H1 (cell line): ENCODE results near the gene C12orf56. TPM values are rescaled to one million over a fixed set of nuclear protein-coding genes. Genes with fewer than 3 reads are reported as not detected.

Source experiments
- CTCF ChIA-PET: fragments of 300-600 bp; sonication (Branson Sonifier 250); formaldehyde crosslinking; loops from one replicate; lab custom pipeline; 2021; ENCODE audit not compliant: partially characterized antibody; lab: Charles Lee
- POLR2A ChIA-PET: fragments of 300-600 bp; sonication (Branson Sonifier 250); formaldehyde crosslinking; loops from one replicate; lab custom pipeline; 2021; ENCODE audit warnings: inconsistent platforms; ENCODE audit not compliant: partially characterized antibody; lab: Charles Lee
- DNase-seq, 2 experiments: peaks; one replicate each; pipeline versions ENCODE4 v3.0.0 to v3.0.0-alpha.2; 2010 to 2022; ENCODE audit warnings: low spot score in 2 of 2, low read depth in 1 of 2, mixed read lengths in 1 of 2
- FAIRE-seq: peaks from 2 replicates; lab custom pipeline; 2011; peaks lifted over from hg19 to GRCh38; lab: Jason Lieb, UNC
- H2AFZ ChIP-seq: 2 replicates; pipeline ENCODE4 v1.8.1; 2012; ENCODE audit warnings: low read length, inconsistent platforms
- H2AK5ac ChIP-seq: 2 replicates; pipeline ENCODE4 v1.6.1; 2013; ENCODE audit warnings: low read depth, low read length
- H2BK120ac ChIP-seq: replicated peaks from 2 replicates; pipeline ENCODE3; 2013; ENCODE audit warnings: low read depth, low read length, inconsistent platforms
- H2BK12ac ChIP-seq: 2 replicates; pipeline ENCODE4 v1.6.1; 2013; ENCODE audit warnings: low read depth, low read length
- H2BK15ac ChIP-seq: 2 replicates; pipeline ENCODE4 v1.6.1; 2013; ENCODE audit warnings: low read length
- H2BK20ac ChIP-seq: 2 replicates; pipeline ENCODE4 v1.6.1; 2013; ENCODE audit warnings: low read length
- H2BK5ac ChIP-seq: 2 replicates; pipeline ENCODE4 v1.6.1; 2013; ENCODE audit warnings: low read depth, low read length
- H3K14ac ChIP-seq: 2 replicates; pipeline ENCODE4 v1.6.1; 2013; ENCODE audit warnings: inconsistent platforms; ENCODE audit not compliant: insufficient read length
- H3K18ac ChIP-seq: 2 replicates; pipeline ENCODE4 v1.6.1; 2013; ENCODE audit warnings: low read length; ENCODE audit errors: extremely low read depth
- H3K23ac ChIP-seq: 2 replicates; pipeline ENCODE4 v1.6.1; 2013; ENCODE audit warnings: inconsistent platforms; ENCODE audit not compliant: insufficient read length
- H3K23me2 ChIP-seq: 2 replicates; pipeline ENCODE4 v1.6.1; 2013; ENCODE audit warnings: low read depth, low read length
- H3K27ac ChIP-seq: 2 replicates; pipeline ENCODE4 v1.6.1; 2011; ENCODE audit warnings: low read depth, low read length, inconsistent platforms
- H3K27me3 ChIP-seq, 4 experiments: replicated peaks in 1 of 4; 1 replicate in 1 of 4; 2 replicates in 3 of 4; pipeline versions ENCODE4 v1.6.1 to v1.8.1; 2011 to 2013; ENCODE audit warnings: low read length in 3 of 4, mild to moderate bottlenecking in 3 of 4, inconsistent platforms in 2 of 4, mixed read lengths in 2 of 4, moderate library complexity in 1 of 4; ENCODE audit not compliant: control insufficient read depth in 3 of 4, insufficient read depth in 3 of 4; ENCODE audit errors: extremely low read depth in 1 of 4
- H3K36me3 ChIP-seq, 4 experiments: 2 replicates each; pipeline versions ENCODE4 v1.6.1 to v1.8.1; 2011 to 2013; ENCODE audit warnings: mild to moderate bottlenecking in 4 of 4, low read length in 3 of 4, moderate library complexity in 2 of 4, control low read depth in 1 of 4, inconsistent platforms in 1 of 4; ENCODE audit not compliant: insufficient read depth in 4 of 4, control insufficient read depth in 2 of 4
- H3K4ac ChIP-seq: replicated peaks from 2 replicates; pipeline ENCODE3; 2013; ENCODE audit warnings: low read length, low read depth, mixed read lengths, inconsistent platforms; ENCODE audit not compliant: insufficient read length
- H3K4me1 ChIP-seq, 4 experiments: replicated peaks in 1 of 4; 1 replicate in 1 of 4; 2 replicates in 3 of 4; pipeline versions ENCODE4 v1.6.1 to v1.8.1; 2011 to 2013; ENCODE audit warnings: low read length in 3 of 4, inconsistent platforms in 2 of 4, mixed read lengths in 1 of 4; ENCODE audit not compliant: insufficient read depth in 4 of 4, control insufficient read depth in 3 of 4
- H3K4me2 ChIP-seq, 2 experiments: 2 replicates each; pipeline versions ENCODE4 v1.6.1 to v1.8.1; 2011 to 2013; ENCODE audit warnings: low read depth in 2 of 2, low read length in 2 of 2, control low read depth in 1 of 2, inconsistent platforms in 1 of 2, mild to moderate bottlenecking in 1 of 2; ENCODE audit not compliant: insufficient read depth in 1 of 2
- H3K4me3 ChIP-seq, 4 experiments: fragments of 200-600, 300-600 bp in 1 of 4; sonication (generic), shearing (Covaris generic), sonication (Bioruptor Twin) in 1 of 4; 2 replicates each; pipeline versions ENCODE4 v1.5.1 to v1.8.1; 2011 to 2016; ENCODE audit warnings: low read length in 4 of 4, low read depth in 3 of 4, control low read depth in 2 of 4, inconsistent platforms in 2 of 4, mild to moderate bottlenecking in 2 of 4, mixed read lengths in 1 of 4, moderate library complexity in 1 of 4; ENCODE audit not compliant: insufficient read depth in 2 of 4; ENCODE audit errors: extremely low read depth in 1 of 4
- H3K56ac ChIP-seq: replicated peaks from 2 replicates; pipeline ENCODE3; 2013; ENCODE audit warnings: low read depth, mild to moderate bottlenecking, mixed read lengths, low read length, inconsistent platforms; ENCODE audit not compliant: insufficient read length
- H3K79me1 ChIP-seq: 2 replicates; pipeline ENCODE4 v1.6.1; 2013; ENCODE audit warnings: low read depth, low read length, control low read depth
- H3K79me2 ChIP-seq, 2 experiments: 2 replicates each; pipeline versions ENCODE4 v1.6.1 to v1.8.1; 2012 to 2013; ENCODE audit warnings: low read length in 2 of 2, mild to moderate bottlenecking in 2 of 2, inconsistent platforms in 1 of 2; ENCODE audit not compliant: insufficient read depth in 2 of 2, control insufficient read depth in 1 of 2
- H3K9ac ChIP-seq, 4 experiments: replicated peaks in 1 of 4; 1 replicate in 1 of 4; 2 replicates in 3 of 4; pipeline versions ENCODE4 v1.6.1 to v1.8.1; 2011 to 2013; ENCODE audit warnings: low read depth in 3 of 4, low read length in 3 of 4, control low read depth in 2 of 4, mild to moderate bottlenecking in 2 of 4, moderate library complexity in 2 of 4, inconsistent platforms in 1 of 4; ENCODE audit errors: extremely low read depth in 1 of 4
- H3K9me3 ChIP-seq, 2 experiments: 2 replicates each; pipeline versions ENCODE4 v1.6.1 to v1.8.1; 2012 to 2013; ENCODE audit warnings: mild to moderate bottlenecking in 2 of 2, moderate library complexity in 2 of 2, control low read depth in 1 of 2, inconsistent platforms in 1 of 2, low read depth in 1 of 2, low read length in 1 of 2, mixed read lengths in 1 of 2; ENCODE audit not compliant: insufficient read depth in 2 of 2
- H4K20me1 ChIP-seq, 2 experiments: replicated peaks in 1 of 2; 2 replicates each; pipeline versions ENCODE3 to v1.8.1; 2011 to 2013; ENCODE audit warnings: inconsistent platforms in 2 of 2, low read length in 2 of 2, mild to moderate bottlenecking in 1 of 2; ENCODE audit not compliant: insufficient read depth in 2 of 2, control insufficient read depth in 1 of 2
- H4K5ac ChIP-seq: 2 replicates; pipeline ENCODE4 v1.6.1; 2013; ENCODE audit warnings: low read length, low read depth, mixed read lengths, inconsistent platforms; ENCODE audit not compliant: insufficient read length
- H4K8ac ChIP-seq: 2 replicates; pipeline ENCODE4 v1.8.0; 2013; ENCODE audit warnings: mild to moderate bottlenecking, moderate library complexity, low read length, inconsistent platforms; ENCODE audit not compliant: insufficient read depth; ENCODE audit errors: extremely low read depth
- H4K91ac ChIP-seq: replicated peaks from 2 replicates; pipeline ENCODE3; 2013; ENCODE audit warnings: low read length, mixed read lengths, inconsistent platforms; ENCODE audit not compliant: insufficient read length
- ASH2L ChIP-seq: fragments of 200-600, 300-600 bp; sonication (generic); IDR thresholded peaks from one replicate; pipeline ENCODE4 v1.7.1; 2017; ENCODE audit warnings: low read length
- BACH1 ChIP-seq: IDR thresholded peaks from 2 replicates; pipeline ENCODE4 v1.6.1; 2012; ENCODE audit warnings: low read length, improper control_type of control experiment
- BRCA1 ChIP-seq: IDR thresholded peaks from 2 replicates; pipeline ENCODE4 v1.6.1; 2012; ENCODE audit warnings: low read depth, low read length, improper control_type of control experiment
- CHD2 ChIP-seq: IDR thresholded peaks from 2 replicates; pipeline ENCODE4 v1.6.1; 2012; ENCODE audit warnings: low read length, improper control_type of control experiment
- GTF2F1 ChIP-seq: IDR thresholded peaks from 2 replicates; pipeline ENCODE4 v1.6.1; 2012; ENCODE audit warnings: low read depth, low read length, improper control_type of control experiment, borderline replicate concordance
- KDM5A ChIP-seq: fragments of 200-600 bp; IDR thresholded peaks from 2 replicates; pipeline ENCODE4 v1.7.1; 2012; ENCODE audit warnings: mild to moderate bottlenecking, low read length, inconsistent platforms, mixed read lengths
- MAFK ChIP-seq: IDR thresholded peaks from 2 replicates; pipeline ENCODE4 v1.6.1; 2012; ENCODE audit warnings: low read depth, mild to moderate bottlenecking, improper control_type of control experiment, low read length
- NANOG ChIP-seq: IDR thresholded peaks from 2 replicates; pipeline ENCODE4 v1.6.1; 2011; ENCODE audit warnings: low read length, low read depth, mild to moderate bottlenecking, inconsistent platforms; ENCODE audit not compliant: insufficient read depth, poor library complexity, severe bottlenecking
- POU5F1 ChIP-seq: IDR thresholded peaks from 2 replicates; pipeline ENCODE4 v1.6.1; 2011; ENCODE audit warnings: low read depth, mild to moderate bottlenecking, low read length, moderate library complexity
- SIN3A ChIP-seq, 2 experiments: IDR thresholded peaks in 1 of 2; conservative IDR thresholded peaks in 1 of 2; 2 replicates each; pipeline ENCODE4 v1.6.1; 2011 to 2012; ENCODE audit warnings: low read length in 2 of 2, improper control_type of control experiment in 1 of 2, low read depth in 1 of 2, mild to moderate bottlenecking in 1 of 2
- TAF7 ChIP-seq: optimal IDR thresholded peaks from 2 replicates; pipeline ENCODE3; 2011; ENCODE audit warnings: low read depth, mild to moderate bottlenecking, inconsistent platforms, low read length, moderate library complexity, borderline replicate concordance
- WGBS, 2 experiments: shearing (Covaris generic) in 1 of 2; methylation state at CpG; one replicate each; pipeline versions ENCODE4 v1.1.6 to v1.1.7; 2013 to 2015; ENCODE audit warnings: low lambda C conversion rate in 2 of 2, mixed read lengths in 2 of 2, inconsistent platforms in 1 of 2, low coverage in 1 of 2, missing lambda C conversion rate in 1 of 2; ENCODE audit not compliant: insufficient replicate concordance in 2 of 2, insufficient coverage in 1 of 2, insufficient read length in 1 of 2; ENCODE audit errors: extremely low coverage in 1 of 2, missing lambda C conversion rate in 1 of 2; 5-methylcytosine and 5-hydroxymethylcytosine counted together
- polyA plus RNA-seq, 7 experiments: library from polyadenylated mRNA; depleted of rRNA in 3 of 7; stranded (reverse) in 5 of 7; unstranded in 2 of 7; fragments of >200 nt in 5 of 7; fragments of 200-250 nt in 2 of 7; gene quantifications; 1 replicate in 5 of 7; 2 replicates in 1 of 7; 4 replicates in 1 of 7; pipeline versions ENCODE4 v1.2.1 to v1.2.3, GENCODE V29; 2011 to 2013; ENCODE audit warnings: missing spikeins in 2 of 7, mixed read lengths in 2 of 7
- total RNA-seq: library from RNA; stranded (reverse); fragmentation: NEBNext Ultra II Directional; extraction: Animal tissue kit (Norgen Biotek cat#: 25700); gene quantifications from 2 replicates; pipeline ENCODE4 v1.2.1, GENCODE V29; 2021
- TF ChIP-seq, protein P1 (sequence below), 3 experiments: IDR thresholded peaks; 1 replicate in 2 of 3; 2 replicates in 1 of 3; pipeline versions ENCODE4 v1.5.1 to v1.6.1; 2011; ENCODE audit warnings: low read length in 3 of 3, mild to moderate bottlenecking in 3 of 3, inconsistent platforms in 2 of 3, low read depth in 1 of 3, moderate library complexity in 1 of 3; ENCODE audit not compliant: insufficient read depth in 1 of 3; ENCODE audit errors: control extremely low read depth in 1 of 3

C12orf56 gene
- total and polyA plus RNA-seq, 2 of the 8 experiments (the other 6 are each of a cell fraction or from before 2014, with no cell fraction given): 1.1 to 2.9 TPM

DNA sequence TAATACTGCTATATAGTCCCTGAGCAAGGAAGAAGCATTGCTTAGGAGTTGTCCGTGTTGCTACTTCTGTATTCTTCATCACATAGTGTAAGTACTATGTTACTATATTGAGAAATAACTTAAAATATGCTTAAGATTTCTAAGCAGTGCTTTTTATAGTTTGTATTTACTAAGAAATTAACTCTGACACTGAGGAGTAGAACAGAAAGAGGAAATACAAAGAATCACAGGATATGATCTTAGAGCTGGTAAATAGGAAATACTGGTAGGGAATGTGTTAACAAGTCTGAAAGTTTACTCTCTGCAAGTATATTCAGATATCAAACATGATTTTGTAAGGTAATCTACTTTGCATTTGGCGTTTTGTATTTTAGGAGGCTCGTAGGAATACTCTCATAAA is 29.1 kb upstream of the C12orf56 start:
- CTCF ChIA-PET: no interaction called here
- Histone ChIP-seq H2BK20ac (no peak overlapping the region), H3K79me2 (no peaks in the 10 kb centered on the region)
- no peak for TF ChIP-seq TAF7
- no peak for TF ChIP-seq KDM5A
- TF ChIP-seq, protein P1, sequence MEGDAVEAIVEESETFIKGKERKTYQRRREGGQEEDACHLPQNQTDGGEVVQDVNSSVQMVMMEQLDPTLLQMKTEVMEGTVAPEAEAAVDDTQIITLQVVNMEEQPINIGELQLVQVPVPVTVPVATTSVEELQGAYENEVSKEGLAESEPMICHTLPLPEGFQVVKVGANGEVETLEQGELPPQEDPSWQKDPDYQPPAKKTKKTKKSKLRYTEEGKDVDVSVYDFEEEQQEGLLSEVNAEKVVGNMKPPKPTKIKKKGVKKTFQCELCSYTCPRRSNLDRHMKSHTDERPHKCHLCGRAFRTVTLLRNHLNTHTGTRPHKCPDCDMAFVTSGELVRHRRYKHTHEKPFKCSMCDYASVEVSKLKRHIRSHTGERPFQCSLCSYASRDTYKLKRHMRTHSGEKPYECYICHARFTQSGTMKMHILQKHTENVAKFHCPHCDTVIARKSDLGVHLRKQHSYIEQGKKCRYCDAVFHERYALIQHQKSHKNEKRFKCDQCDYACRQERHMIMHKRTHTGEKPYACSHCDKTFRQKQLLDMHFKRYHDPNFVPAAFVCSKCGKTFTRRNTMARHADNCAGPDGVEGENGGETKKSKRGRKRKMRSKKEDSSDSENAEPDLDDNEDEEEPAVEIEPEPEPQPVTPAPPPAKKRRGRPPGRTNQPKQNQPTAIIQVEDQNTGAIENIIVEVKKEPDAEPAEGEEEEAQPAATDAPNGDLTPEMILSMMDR (IDR thresholded peaks at IDR 0.05; ENCODE audit: control extremely low read depth in 1 of 3, insufficient read depth in 1 of 3, low read depth in 1 of 3, low read length in 3 of 3): no peak
- no peak for TF ChIP-seq BRCA1
- TF ChIP-seq CHD2: no peak
- TF ChIP-seq SIN3A (conservative IDR thresholded peaks at IDR 0.05 in 1 of 2, IDR thresholded peaks at IDR 0.05 in 1 of 2; ENCODE audit: low read depth in 1 of 2, low read length in 2 of 2): no peak
- TF ChIP-seq GTF2F1: no peak
- TF ChIP-seq ASH2L: no peak
- TF ChIP-seq MAFK: no peak
- no peak for TF ChIP-seq NANOG
- TF ChIP-seq POU5F1: no peak
- no peak for TF ChIP-seq BACH1

More for the DNA sequence above, 29.1 kb upstream of the C12orf56 start:
- Histone ChIP-seq H4K91ac (no peak overlapping the region), H3K79me1 (no peaks in the 10 kb centered on the region), H3K4me2 (no peak overlapping the region), H3K9me3 (no peaks in the 10 kb centered on the region), H3K4me3 (no peak overlapping the region), H3K27me3 (no peaks in the 10 kb centered on the region), H4K5ac (no peak overlapping the region), H3K27ac (no peak overlapping the region), H2AK5ac (no peak overlapping the region), H2BK120ac (no peak overlapping the region), H3K36me3 (peaks cover 38 to 99% (median 72%) of the 10 kb centered on the region in 4 experiments), H2BK15ac (no peak overlapping the region), H2AFZ (no peak overlapping the region), H2BK5ac (no peak overlapping the region), H3K56ac (no peak overlapping the region), H3K14ac (no peak overlapping the region), H3K23ac (no peak overlapping the region), H3K4ac (no peak overlapping the region), H3K23me2 (no peaks in the 10 kb centered on the region), H2BK12ac (no peak overlapping the region), H3K4me1 (no peaks in the 10 kb centered on the region), H4K20me1 (peaks cover 0 to 5% of the 10 kb centered on the region in 2 experiments), H4K8ac (no peak overlapping the region), H3K9ac (no peak overlapping the region), H3K18ac (no peak overlapping the region)
- FAIRE-seq (no peak), DNase-seq (no peak)
- 94% methylated on average over 3 of the region's 3 CpGs; no CpG with 5 or more reads in 1 of the 2 experiments for WGBS, 2 experiments
- POLR2A ChIA-PET: interaction anchor here (2.9 to 9.2 kb wide), 2 partner anchors 10 to 11 kb away, joined by 8 to 100 read pairs; no protein-coding TSS in a partner anchor
